ENCODE results near the gene PHEX. TPM values are rescaled to one million over a fixed set of nuclear protein-coding genes. Genes with fewer than 3 reads are reported as not detected.

PHEX gene
- total RNA-seq, 4 donors from 2014 or later, result 1.5 to 4.3 (median 2.3) TPM

DNA sequence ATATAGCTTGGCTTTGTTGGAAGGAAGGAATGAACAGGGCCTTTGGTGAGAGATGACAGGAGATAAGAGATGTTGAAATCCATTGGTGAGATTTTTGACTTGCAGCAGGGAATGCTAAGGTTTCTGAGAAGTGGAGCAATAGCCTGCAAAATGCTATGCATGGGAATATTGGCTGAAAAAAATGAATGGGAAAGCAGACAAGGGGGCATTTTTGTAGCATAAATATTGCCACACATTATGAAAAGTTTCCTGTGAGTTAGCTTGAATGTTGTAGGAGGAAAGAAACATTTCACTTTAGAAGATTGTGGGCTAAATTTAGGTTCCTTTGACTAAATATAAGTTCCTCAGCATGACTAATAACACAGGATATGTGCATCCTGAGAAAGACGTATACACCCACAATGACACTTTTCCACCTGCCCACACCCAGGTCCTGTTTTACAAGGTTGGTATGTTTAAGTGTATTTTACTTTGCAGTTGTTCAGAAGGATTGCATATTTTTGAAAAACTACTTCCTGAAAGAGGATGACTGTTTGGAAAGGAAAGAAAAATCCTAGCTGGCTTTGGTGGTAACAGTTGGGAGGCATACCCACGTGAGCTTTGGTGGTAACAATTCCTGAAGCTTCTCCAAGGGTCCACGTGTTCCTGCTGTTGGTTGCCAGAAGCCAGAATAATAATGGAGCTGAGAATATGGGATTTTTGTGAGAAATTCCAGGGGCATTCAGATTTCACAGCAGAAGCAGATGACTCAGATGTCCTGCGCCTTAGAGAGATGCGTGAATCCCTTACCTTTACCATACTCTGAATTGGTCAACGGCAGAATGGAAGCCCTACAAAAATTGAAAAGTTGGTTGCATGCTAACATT lies 28.5 kb downstream of the PHEX start:
- Histone ChIP-seq H3K27ac (no peak overlapping the region), H3K27me3 (no peaks in the 10 kb centered on the region), H3K36me3 (no peaks in the 10 kb centered on the region), H3K4me1 (no peaks in the 10 kb centered on the region), H3K4me3 (no peak overlapping the region), H3K9me3 (no peaks in the 10 kb centered on the region)
- intact Hi-C loops (cut with DNase I; ENCODE audit: low total_unique reads), result no loop called here
- no peak for DNase-seq
- TF ChIP-seq, protein P1, sequence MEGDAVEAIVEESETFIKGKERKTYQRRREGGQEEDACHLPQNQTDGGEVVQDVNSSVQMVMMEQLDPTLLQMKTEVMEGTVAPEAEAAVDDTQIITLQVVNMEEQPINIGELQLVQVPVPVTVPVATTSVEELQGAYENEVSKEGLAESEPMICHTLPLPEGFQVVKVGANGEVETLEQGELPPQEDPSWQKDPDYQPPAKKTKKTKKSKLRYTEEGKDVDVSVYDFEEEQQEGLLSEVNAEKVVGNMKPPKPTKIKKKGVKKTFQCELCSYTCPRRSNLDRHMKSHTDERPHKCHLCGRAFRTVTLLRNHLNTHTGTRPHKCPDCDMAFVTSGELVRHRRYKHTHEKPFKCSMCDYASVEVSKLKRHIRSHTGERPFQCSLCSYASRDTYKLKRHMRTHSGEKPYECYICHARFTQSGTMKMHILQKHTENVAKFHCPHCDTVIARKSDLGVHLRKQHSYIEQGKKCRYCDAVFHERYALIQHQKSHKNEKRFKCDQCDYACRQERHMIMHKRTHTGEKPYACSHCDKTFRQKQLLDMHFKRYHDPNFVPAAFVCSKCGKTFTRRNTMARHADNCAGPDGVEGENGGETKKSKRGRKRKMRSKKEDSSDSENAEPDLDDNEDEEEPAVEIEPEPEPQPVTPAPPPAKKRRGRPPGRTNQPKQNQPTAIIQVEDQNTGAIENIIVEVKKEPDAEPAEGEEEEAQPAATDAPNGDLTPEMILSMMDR (IDR thresholded peaks at IDR 0.05), result no peak

GRCh38 chrX:22063284-22063683 lies 31.2 kb downstream of the PHEX start:
- Histone ChIP-seq H3K9me3 (no peaks in the 10 kb centered on the region), H3K4me1 (no peaks in the 10 kb centered on the region), H3K36me3 (no peaks in the 10 kb centered on the region), H3K27me3 (no peaks in the 10 kb centered on the region), H3K27ac (no peak overlapping the region), H3K4me3 (no peak overlapping the region)
- peak in 1 of 2 donors; percentile 18 for DNase-seq
- TF ChIP-seq POLR2A (IDR thresholded peaks at IDR 0.05), result no peak
- TF ChIP-seq, protein P1 (IDR thresholded peaks at IDR 0.05), result no peak
- intact Hi-C loops (cut with DNase I; ENCODE audit: low total_unique reads), result no loop called here

DNA sequence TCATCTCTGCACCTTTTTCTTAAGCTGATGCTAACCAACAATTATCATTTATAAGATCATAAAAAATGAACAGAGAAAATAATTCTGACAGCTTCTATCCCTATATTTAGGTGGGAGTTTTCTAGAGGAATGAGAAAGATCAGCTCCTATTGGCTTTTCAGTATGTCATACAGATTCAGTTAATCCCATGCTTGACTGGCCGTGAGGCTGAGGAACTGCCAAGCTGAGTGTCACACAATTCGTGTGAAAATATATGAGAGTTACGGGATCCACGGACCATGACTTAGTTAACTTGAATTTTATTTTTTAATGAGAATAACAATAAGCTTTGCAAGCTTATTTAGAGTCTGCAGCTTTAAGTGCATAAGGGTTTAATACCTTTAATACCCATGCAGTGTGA lies 37.5 kb downstream of the PHEX start:
- TF ChIP-seq, protein P1 (IDR thresholded peaks at IDR 0.05), result no peak
- TF ChIP-seq POLR2A (IDR thresholded peaks at IDR 0.05), result no peak
- H3K36me3 ChIP-seq, result no peaks in the 10 kb centered on the region

GRCh38 chrX:22073928-22074327 lies 41.8 kb downstream of the PHEX start:
- no peak for DNase-seq
- Histone ChIP-seq H3K27me3 (no peaks in the 10 kb centered on the region), H3K9me3 (no peaks in the 10 kb centered on the region), H3K27ac (no peak overlapping the region), H3K36me3 (no peaks in the 10 kb centered on the region), H3K4me1 (no peaks in the 10 kb centered on the region), H3K4me3 (no peak overlapping the region)
- TF ChIP-seq, protein P1 (IDR thresholded peaks at IDR 0.05), result no peak
- TF ChIP-seq POLR2A (IDR thresholded peaks at IDR 0.05), result no peak
- intact Hi-C loops (cut with DNase I; ENCODE audit: low total_unique reads), result no loop called here

More for the DNA sequence above, 37.5 kb downstream of the PHEX start:
- Histone ChIP-seq H3K27ac (no peak overlapping the region), H3K4me1 (no peaks in the 10 kb centered on the region), H3K4me3 (no peak overlapping the region), H3K27me3 (no peaks in the 10 kb centered on the region), H3K9me3 (no peaks in the 10 kb centered on the region)
- no peak for DNase-seq
- intact Hi-C loops (cut with DNase I; ENCODE audit: low total_unique reads), result no loop called here

GRCh38 chrX:22078117-22078516 lies 46.0 kb downstream of the PHEX start:
- no peak for TF ChIP-seq POLR2A (IDR thresholded peaks at IDR 0.05)
- TF ChIP-seq, protein P1 (IDR thresholded peaks at IDR 0.05), result no peak
- no peaks in the 10 kb centered on the region for H3K9me3 ChIP-seq
- intact Hi-C loops (cut with DNase I; ENCODE audit: low total_unique reads), result no loop called here
- no peak overlapping the region for H3K27ac ChIP-seq
- no peak for DNase-seq
- H3K4me1 ChIP-seq, result no peaks in the 10 kb centered on the region
- no peak overlapping the region for H3K4me3 ChIP-seq
- H3K27me3 ChIP-seq, result no peaks in the 10 kb centered on the region
- no peaks in the 10 kb centered on the region for H3K36me3 ChIP-seq
